GOT3 (cell line): Measurements from ENCODE around the gene PFDN2.
A peak's percentile ranks its signal among the peaks of the same experiment; 100 is the strongest.

Experiments
- DNase-seq: peaks from one replicate; lab custom pipeline; 2025; ENCODE audit warnings: mixed read lengths; lab: John Stamatoyannopoulos, UW

The PFDN2 gene

DNA sequence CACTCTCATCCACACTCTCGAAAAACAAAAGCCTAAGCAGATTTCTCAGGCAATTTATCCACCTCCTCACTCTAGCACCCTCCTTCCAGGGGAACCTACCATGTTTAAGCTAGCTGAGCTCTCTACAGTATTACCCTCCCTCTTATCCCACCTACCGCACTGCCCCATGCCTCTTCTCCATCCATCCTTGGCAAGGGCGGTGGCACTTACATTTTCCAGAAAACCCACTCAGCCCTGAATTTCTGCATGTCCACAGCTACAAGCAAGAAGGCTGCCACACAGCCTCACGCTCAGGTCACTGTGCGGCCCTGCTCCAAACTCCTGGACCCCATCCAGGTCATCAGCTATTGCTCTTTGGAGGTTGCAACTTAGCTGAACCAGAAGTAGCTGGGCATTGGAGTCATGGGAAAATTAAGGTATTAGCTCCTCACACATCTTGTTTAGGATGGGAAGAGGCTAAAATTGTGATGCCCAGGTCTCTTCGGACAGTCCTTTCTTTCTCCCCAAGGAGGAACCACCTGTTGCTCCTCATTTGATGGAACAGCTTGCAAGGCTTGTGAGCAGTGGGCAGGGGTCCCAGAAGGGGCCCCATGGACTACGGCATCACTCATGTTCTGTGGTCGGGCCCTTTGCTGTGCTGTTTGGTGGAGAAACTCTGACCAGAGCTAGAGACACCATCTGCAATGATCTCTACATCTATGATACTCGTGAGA lies 18.6 kb downstream of the PFDN2 start:
- no peak for DNase-seq

GRCh38 chr1:161098210-161099068 lies 19.4 kb downstream of the PFDN2 start, which contains the start of gene KLHDC9:
TSS of gene KLHDC9 (plus strand) at chr1:161098361. CDS start at chr1:161098536, 175 bp downstream.
- peak; percentile 27 for DNase-seq

GRCh38 chr1:161096530-161096929 lies 21.3 kb downstream of the PFDN2 start:
- no peak for DNase-seq

- no peak for DNase-seq
Measured at GRCh38 chr1:161096015-161096414, 21.8 kb downstream of the PFDN2 start.

DNA sequence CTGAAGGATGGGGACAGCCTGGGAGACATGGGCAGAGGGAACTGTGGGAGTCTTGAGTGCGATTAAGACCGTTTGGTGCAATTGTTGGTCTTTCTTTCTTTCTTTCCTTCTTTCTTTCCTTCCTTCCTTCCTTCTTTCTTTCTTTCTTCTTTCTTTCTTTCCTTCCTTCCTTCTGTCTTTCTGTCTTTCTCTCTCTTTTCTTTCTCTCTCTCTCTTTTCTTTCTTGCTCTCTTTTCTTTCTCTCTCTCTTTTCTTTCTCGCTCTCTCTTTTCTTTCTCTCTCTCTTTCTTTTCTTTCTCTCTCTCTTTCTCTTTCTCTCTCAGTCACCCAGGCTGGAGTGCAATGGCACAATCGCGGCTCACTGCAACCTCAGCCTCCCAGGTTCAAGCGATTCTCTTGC lies 22.6 kb downstream of the PFDN2 start:
- no peak for DNase-seq

DNA sequence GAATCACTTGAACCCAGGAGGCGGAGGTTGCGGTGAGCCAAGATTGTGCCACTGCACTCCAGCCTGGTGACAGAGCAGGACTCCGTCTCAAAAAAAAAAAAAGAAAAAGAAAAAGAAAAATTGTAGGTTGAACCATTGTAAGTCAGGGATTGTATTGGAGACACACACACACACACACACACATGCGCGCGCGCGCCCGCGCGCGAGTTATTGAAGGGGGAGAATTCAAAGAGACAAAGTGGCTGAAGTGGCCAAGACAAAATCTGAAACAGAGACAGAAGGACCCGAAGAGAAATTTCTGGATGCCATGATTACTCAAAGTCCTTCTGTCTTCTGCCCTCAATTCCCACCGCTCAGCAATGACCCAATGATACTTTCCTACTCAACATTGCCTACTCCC lies 23.4 kb downstream of the PFDN2 start:
- no peak for DNase-seq

- no peak for DNase-seq
Measured at GRCh38 chr1:161092621-161093028, 25.2 kb downstream of the PFDN2 start.

- DNase-seq: no peak
Measured at GRCh38 chr1:161091796-161092507, 25.9 kb downstream of the PFDN2 start.

DNA sequence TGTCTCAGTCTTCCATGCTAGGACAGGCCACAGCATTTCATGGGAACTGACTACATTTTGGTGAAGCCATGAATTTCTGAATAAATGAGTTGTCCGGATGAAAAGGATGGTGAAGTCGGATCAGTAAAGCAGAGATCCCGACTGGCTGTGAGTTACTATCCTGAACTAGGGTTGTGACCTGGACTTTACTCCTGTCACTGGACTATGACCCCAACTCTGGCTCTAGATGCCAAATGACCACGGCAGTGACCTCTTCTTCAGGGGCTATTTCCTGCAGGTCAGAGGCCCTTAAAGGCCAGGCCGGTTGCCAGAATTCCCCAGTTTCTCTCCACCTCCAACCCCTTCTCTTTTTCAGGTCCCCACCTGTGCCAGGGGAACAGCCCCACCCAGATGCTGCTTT lies 26.7 kb downstream of the PFDN2 start:
- no peak for DNase-seq

DNA sequence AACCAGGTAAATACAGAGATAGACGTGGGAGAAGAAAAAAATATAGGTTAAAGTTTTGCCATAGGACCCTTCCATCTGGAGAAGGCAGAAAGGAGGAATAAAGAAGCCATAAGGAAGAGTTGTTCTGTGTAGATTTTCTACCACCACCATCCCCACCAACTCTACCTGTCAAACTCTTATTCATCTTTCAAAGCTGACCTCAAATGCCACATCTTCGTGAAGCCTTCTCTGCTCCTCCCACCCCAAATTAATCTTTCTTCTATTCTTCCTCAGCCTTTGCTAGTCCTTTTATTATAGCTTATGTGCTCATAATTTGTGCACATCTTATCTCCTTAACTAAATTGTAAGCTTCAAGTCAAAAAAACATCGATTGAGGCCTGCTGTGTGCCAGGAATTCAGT lies 27.2 kb downstream of the PFDN2 start:
- DNase-seq: no peak

GRCh38 chr1:161089938-161090337 lies 27.9 kb downstream of the PFDN2 start:
- no peak for DNase-seq

GRCh38 chr1:161089251-161089924 lies 28.4 kb downstream of the PFDN2 start, which contains the start of gene NECTIN4:
TSS of gene NECTIN4 (minus strand) at chr1:161089558. CDS start at chr1:161089296, 262 bp downstream.
- DNase-seq: no peak

DNA sequence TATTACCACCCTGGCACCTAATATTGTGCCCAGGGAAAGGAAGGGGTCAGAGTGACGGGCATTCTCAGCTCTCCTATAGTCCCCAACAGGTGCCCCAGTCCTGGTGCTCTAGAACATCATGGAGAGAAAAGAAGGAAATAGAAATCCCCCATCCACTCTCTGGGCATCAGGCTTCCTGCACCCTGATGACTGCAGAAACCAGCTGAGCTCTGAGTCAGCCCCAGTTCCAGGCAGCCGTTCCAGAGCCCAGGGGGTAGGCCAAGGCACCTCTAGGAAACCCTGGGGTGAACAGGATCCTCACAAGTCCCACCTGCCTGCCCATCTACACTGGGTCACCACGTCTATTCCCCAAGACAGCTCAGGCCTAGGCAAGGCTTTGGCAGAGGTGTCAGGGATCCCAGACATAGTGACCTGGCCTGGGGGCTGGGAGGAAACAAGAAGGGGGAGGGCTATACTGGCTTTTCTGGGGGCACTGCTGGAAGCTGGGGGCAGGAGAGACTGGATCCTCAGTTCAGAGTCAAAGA lies 29.2 kb downstream of the PFDN2 start:
- DNase-seq: no peak

- DNase-seq: no peak
Measured at GRCh38 chr1:161086457-161086856, 31.4 kb downstream of the PFDN2 start.

GRCh38 chr1:161085165-161085564 lies 32.7 kb downstream of the PFDN2 start:
- DNase-seq: no peak

GRCh38 chr1:161084597-161084988 lies 33.2 kb downstream of the PFDN2 start:
- no peak for DNase-seq

DNA sequence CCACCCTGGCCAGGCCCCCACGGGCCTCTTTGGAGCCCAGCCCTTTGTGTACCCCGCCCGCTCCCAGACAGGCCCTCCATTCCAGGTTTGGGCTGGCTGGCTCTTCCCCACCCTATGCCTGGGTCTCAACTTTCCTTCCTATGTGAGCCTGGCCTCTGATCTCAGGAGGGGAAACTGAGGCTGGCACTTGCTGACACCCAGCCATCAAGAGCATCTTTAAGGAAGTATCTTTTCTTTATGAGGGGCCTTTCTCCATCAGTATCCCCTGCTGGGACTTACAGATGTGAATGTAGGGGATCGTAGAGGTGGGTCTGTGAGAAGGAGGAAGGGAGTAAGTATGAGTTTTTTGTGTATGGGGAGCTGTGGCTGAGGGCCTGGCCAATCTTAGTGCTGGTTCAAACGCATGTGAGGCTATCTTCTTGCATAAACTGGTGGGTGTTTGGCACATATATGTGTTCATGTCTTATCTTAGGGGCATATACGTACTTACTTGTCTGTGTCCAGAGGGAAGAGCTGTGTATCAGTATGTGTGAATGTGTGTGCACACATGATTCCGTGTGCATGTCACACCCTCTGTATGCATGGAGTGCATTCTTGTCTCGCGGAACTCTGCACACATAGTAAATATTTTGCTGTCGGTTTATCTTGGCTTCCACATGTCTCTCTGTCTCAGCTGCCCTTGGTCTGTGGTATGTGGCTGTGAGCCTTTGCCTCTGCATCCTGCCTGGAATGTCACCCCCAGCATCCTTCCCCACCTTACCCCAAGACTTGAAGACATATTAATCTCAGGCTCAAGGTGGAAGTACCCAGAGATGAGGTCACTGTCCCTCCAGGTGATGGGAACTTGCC lies 33.9 kb downstream of the PFDN2 start:
- DNase-seq: no peak

DNA sequence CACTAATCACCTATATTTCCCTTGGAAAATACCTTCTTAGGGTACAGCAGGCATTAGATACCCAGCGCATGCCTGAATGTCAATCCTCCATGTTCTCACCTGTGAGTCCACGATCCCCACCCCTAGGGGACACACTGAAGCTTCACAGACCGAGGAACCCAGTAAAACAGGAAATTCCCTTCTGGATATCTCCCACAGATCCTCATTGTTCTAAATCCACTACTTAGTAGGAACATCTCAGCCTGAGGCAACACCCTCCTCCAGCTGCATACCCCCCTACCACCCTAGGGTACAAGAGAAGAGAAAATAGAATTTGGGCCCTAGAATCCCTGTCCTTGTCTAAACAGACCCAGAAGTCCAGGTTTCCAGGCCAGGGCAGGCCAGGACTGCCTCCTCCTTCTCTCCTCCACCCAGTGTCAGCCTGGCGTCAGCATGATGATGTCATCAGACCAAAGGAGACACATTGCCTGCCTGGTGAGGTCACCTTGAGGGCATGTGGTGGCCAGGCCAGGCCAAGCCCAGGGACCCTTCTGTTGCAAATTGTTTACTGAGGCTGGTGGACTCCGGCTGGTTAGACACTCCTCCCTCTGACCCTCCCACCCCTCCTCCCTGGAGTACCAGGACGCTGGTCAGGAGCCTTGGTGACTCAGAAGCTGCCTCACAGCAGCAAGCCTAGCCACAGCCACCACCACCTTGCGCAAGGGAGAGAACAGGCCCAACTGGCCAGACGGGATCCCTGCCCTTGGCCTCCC lies 34.7 kb downstream of the PFDN2 start:
- DNase-seq: peak; percentile 57

- DNase-seq: no peak
Measured at GRCh38 chr1:161082483-161082882, 35.4 kb downstream of the PFDN2 start.

GRCh38 chr1:161081519-161081918 lies 36.3 kb downstream of the PFDN2 start:
- no peak for DNase-seq
